ENCODE data around the gene ZBTB24.

DNA sequence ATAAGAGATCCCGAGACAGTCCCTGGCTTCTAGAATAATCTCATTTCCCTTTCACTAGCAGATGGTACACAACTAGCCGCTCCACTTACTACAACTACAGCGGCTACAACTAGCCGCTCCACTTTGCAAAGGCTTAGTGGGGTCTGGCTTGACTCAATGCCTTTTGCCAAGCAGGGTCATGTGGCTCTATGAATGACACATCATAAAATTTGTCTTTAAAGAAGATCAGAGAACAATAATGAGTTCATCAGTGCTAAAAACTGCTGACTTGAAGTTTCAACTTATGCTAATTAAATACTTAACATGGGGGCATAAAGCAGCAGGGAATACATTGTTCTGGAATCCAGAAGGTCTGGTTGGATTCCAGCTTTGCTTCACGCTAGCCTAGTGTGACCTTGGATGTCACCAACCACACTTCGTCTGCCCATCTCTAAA, 25.4 kb downstream of the ZBTB24 start:
- TF ChIP-seq YY1 (IDR thresholded peaks at IDR 0.05) (no peak), EGR1 (IDR thresholded peaks at IDR 0.05; ENCODE audit: low read depth in 2 of 2) (no peak), JUND (IDR thresholded peaks at IDR 0.05) (no peak), FOXA1 (IDR thresholded peaks at IDR 0.05) (no peak), SP1 (IDR thresholded peaks at IDR 0.05) (no peak), TAF1 (conservative IDR thresholded peaks at IDR 0.05) (no peak), RAD21 (IDR thresholded peaks at IDR 0.05) (no peak), GABPA (IDR thresholded peaks at IDR 0.05 in 1 of 2, conservative IDR thresholded peaks at IDR 0.05 in 1 of 2) (no peak), HNF4A (conservative IDR thresholded peaks at IDR 0.05) (no peak)
- TF ChIP-seq, protein P1, sequence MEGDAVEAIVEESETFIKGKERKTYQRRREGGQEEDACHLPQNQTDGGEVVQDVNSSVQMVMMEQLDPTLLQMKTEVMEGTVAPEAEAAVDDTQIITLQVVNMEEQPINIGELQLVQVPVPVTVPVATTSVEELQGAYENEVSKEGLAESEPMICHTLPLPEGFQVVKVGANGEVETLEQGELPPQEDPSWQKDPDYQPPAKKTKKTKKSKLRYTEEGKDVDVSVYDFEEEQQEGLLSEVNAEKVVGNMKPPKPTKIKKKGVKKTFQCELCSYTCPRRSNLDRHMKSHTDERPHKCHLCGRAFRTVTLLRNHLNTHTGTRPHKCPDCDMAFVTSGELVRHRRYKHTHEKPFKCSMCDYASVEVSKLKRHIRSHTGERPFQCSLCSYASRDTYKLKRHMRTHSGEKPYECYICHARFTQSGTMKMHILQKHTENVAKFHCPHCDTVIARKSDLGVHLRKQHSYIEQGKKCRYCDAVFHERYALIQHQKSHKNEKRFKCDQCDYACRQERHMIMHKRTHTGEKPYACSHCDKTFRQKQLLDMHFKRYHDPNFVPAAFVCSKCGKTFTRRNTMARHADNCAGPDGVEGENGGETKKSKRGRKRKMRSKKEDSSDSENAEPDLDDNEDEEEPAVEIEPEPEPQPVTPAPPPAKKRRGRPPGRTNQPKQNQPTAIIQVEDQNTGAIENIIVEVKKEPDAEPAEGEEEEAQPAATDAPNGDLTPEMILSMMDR (IDR thresholded peaks at IDR 0.05; ENCODE audit: low read depth, low read length, missing input control): no peak
- TF ChIP-seq, protein P2, sequence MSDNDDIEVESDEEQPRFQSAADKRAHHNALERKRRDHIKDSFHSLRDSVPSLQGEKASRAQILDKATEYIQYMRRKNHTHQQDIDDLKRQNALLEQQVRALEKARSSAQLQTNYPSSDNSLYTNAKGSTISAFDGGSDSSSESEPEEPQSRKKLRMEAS (IDR thresholded peaks at IDR 0.05): no peak
- TF ChIP-seq, protein P3, sequence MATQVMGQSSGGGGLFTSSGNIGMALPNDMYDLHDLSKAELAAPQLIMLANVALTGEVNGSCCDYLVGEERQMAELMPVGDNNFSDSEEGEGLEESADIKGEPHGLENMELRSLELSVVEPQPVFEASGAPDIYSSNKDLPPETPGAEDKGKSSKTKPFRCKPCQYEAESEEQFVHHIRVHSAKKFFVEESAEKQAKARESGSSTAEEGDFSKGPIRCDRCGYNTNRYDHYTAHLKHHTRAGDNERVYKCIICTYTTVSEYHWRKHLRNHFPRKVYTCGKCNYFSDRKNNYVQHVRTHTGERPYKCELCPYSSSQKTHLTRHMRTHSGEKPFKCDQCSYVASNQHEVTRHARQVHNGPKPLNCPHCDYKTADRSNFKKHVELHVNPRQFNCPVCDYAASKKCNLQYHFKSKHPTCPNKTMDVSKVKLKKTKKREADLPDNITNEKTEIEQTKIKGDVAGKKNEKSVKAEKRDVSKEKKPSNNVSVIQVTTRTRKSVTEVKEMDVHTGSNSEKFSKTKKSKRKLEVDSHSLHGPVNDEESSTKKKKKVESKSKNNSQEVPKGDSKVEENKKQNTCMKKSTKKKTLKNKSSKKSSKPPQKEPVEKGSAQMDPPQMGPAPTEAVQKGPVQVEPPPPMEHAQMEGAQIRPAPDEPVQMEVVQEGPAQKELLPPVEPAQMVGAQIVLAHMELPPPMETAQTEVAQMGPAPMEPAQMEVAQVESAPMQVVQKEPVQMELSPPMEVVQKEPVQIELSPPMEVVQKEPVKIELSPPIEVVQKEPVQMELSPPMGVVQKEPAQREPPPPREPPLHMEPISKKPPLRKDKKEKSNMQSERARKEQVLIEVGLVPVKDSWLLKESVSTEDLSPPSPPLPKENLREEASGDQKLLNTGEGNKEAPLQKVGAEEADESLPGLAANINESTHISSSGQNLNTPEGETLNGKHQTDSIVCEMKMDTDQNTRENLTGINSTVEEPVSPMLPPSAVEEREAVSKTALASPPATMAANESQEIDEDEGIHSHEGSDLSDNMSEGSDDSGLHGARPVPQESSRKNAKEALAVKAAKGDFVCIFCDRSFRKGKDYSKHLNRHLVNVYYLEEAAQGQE (IDR thresholded peaks at IDR 0.05): no peak
- TF ChIP-seq, protein P4, sequence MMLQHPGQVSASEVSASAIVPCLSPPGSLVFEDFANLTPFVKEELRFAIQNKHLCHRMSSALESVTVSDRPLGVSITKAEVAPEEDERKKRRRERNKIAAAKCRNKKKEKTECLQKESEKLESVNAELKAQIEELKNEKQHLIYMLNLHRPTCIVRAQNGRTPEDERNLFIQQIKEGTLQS (IDR thresholded peaks at IDR 0.05): no peak
- TF ChIP-seq, protein P5, sequence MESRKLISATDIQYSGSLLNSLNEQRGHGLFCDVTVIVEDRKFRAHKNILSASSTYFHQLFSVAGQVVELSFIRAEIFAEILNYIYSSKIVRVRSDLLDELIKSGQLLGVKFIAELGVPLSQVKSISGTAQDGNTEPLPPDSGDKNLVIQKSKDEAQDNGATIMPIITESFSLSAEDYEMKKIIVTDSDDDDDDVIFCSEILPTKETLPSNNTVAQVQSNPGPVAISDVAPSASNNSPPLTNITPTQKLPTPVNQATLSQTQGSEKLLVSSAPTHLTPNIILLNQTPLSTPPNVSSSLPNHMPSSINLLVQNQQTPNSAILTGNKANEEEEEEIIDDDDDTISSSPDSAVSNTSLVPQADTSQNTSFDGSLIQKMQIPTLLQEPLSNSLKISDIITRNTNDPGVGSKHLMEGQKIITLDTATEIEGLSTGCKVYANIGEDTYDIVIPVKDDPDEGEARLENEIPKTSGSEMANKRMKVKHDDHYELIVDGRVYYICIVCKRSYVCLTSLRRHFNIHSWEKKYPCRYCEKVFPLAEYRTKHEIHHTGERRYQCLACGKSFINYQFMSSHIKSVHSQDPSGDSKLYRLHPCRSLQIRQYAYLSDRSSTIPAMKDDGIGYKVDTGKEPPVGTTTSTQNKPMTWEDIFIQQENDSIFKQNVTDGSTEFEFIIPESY (IDR thresholded peaks at IDR 0.05): no peak
